Right lobe of liver (tissue), 4 donors: ENCODE measurements around the gene IER2.
A peak's percentile ranks its signal among the peaks of the same experiment; 100 is the strongest.

Experiments used
- CTCF ChIP-seq, 4 donors: fragments of 200-600 bp in 3 of 4; fragments of 450-650 bp in 1 of 4; IDR thresholded peaks; one replicate each; pipeline versions ENCODE4 v1.5.1 to v1.8.0; 2016 to 2022; ENCODE audit warnings: antibody characterized with exemption in 4 of 4, mild to moderate bottlenecking in 2 of 4
- POLR2A ChIP-seq: fragments of 450-650 bp; IDR thresholded peaks from one replicate; pipeline ENCODE4 v1.6.1; 2017; ENCODE audit warnings: antibody characterized with exemption, mild to moderate bottlenecking
- donor health status: DM: no; HTN: no; CAD: no.
- donor health status: DM: no; HTN: no; CAD: no.
- donor health status: DM: no; HTN: yes; CAD: no.

GRCh38 chr19:13195678-13196077, 45.5 kb downstream of the IER2 start:
- TF ChIP-seq CTCF (IDR thresholded peaks at IDR 0.05) (peak in 2 of 4 donors; percentile 27 to 36), POLR2A (no peak)
